Osteoblast (primary cell): Measurements from ENCODE around the gene COG5. TPM values are rescaled to one million over a fixed set of nuclear protein-coding genes. Genes with fewer than 3 reads are reported as not detected.
A peak's percentile ranks its signal among the peaks of the same experiment; 100 is the strongest.

Experiments used
- DNase-seq: peaks from one replicate; pipeline ENCODE4 v3.0.0; 2011; ENCODE audit warnings: low spot score, mixed read lengths; ENCODE audit not compliant: insufficient read length; ENCODE audit errors: missing footprints
- H2AFZ ChIP-seq: 2 replicates; pipeline ENCODE4 v1.6.0; 2011; ENCODE audit warnings: mild to moderate bottlenecking, low read length
- H3K27ac ChIP-seq: 2 replicates; pipeline ENCODE4 v1.5.1; 2011; ENCODE audit warnings: mild to moderate bottlenecking, low read depth, low read length, moderate library complexity
- H3K27me3 ChIP-seq: 2 replicates; pipeline ENCODE4 v1.6.0; 2012; ENCODE audit warnings: mild to moderate bottlenecking, control low read depth, inconsistent platforms, low read length, moderate library complexity; ENCODE audit not compliant: insufficient read depth
- H3K36me3 ChIP-seq: 2 replicates; pipeline ENCODE4 v1.5.1; 2011; ENCODE audit warnings: mild to moderate bottlenecking, low read length, control low read depth, moderate library complexity; ENCODE audit not compliant: insufficient read depth
- H3K4me1 ChIP-seq: 2 replicates; pipeline ENCODE4 v1.5.1; 2011; ENCODE audit warnings: mild to moderate bottlenecking, low read length, control low read depth, moderate library complexity; ENCODE audit not compliant: insufficient read depth
- H3K4me2 ChIP-seq: 2 replicates; pipeline ENCODE4 v1.6.0; 2011; ENCODE audit warnings: mild to moderate bottlenecking, low read length; ENCODE audit not compliant: insufficient read depth
- H3K4me3 ChIP-seq: fragments of 200-600 bp; sonication (generic); 3 replicates; pipeline ENCODE4 v1.5.1; 2012; ENCODE audit warnings: mild to moderate bottlenecking, low read length, inconsistent platforms; ENCODE audit not compliant: insufficient read depth
- H3K79me2 ChIP-seq: 2 replicates; pipeline ENCODE4 v1.6.0; 2012; ENCODE audit warnings: mild to moderate bottlenecking, low read length, control low read depth, inconsistent platforms; ENCODE audit not compliant: insufficient read depth
- H3K9me3 ChIP-seq: 2 replicates; pipeline ENCODE4 v1.5.1; 2011; ENCODE audit warnings: low read depth, low read length, control low read depth
- H4K20me1 ChIP-seq: 2 replicates; pipeline ENCODE4 v1.6.0; 2012; ENCODE audit warnings: mild to moderate bottlenecking, low read length, control low read depth; ENCODE audit not compliant: insufficient read depth
- CTCF ChIP-seq: IDR thresholded peaks from 2 replicates; pipeline ENCODE4 v1.5.1; 2011; ENCODE audit warnings: mild to moderate bottlenecking, low read depth, low read length, moderate library complexity; ENCODE audit errors: extremely low read depth
- total RNA-seq: library from RNA; depleted of rRNA; stranded (reverse); fragments of >200 nt; gene quantifications from 2 replicates; pipeline ENCODE4 v1.2.3, GENCODE V29; 2012

Gene COG5
- total RNA-seq, 1 donor = 29.7 TPM

- no peak for TF ChIP-seq CTCF
- H3K9me3 ChIP-seq = no peaks in the 10 kb centered on the region
- H3K4me1 ChIP-seq = peaks cover 11% of the 10 kb centered on the region
- no peak overlapping the region for H3K27ac ChIP-seq
- no peak overlapping the region for H2AFZ ChIP-seq
- H3K79me2 ChIP-seq = no peaks in the 10 kb centered on the region
- H3K27me3 ChIP-seq = no peaks in the 10 kb centered on the region
- no peak overlapping the region for H3K4me2 ChIP-seq
- H3K4me3 ChIP-seq = no peak overlapping the region
- peaks cover 10% of the 10 kb centered on the region for H3K36me3 ChIP-seq
- no peaks in the 10 kb centered on the region for H4K20me1 ChIP-seq
- no peak for DNase-seq
Observed at GRCh38 chr7:107209565-107209964, 354.2 kb downstream of the COG5 start.

DNA sequence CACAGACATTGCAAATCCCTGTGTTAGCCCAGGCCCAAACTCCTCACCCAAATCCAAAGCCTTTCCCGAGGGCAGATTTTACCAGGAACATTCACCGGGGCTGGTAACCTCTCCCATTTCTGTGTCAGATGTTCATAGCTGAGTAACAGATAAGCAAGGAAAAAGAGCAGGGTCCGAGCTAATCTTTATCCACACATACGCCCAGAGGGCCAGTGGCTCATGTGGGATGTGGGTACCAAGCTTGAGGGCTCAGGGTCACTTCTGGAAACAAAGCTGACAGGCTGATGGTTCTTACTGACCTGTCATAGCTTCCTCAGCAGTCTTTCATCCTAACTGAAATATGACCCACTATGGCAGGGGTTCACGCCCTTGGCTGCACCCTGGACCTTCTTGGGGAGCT lies 355.2 kb downstream of the COG5 start:
- no peaks in the 10 kb centered on the region for H4K20me1 ChIP-seq
- H3K9me3 ChIP-seq = no peaks in the 10 kb centered on the region
- peak overlapping the region; percentile 25 for H3K27ac ChIP-seq
- no peak overlapping the region for H3K4me3 ChIP-seq
- no peaks in the 10 kb centered on the region for H3K27me3 ChIP-seq
- H3K4me1 ChIP-seq = peaks cover 11% of the 10 kb centered on the region
- H2AFZ ChIP-seq = no peak overlapping the region
- DNase-seq = no peak
- H3K4me2 ChIP-seq = no peak overlapping the region
- H3K79me2 ChIP-seq = no peaks in the 10 kb centered on the region
- TF ChIP-seq CTCF = no peak
- peaks cover 10% of the 10 kb centered on the region for H3K36me3 ChIP-seq

- H2AFZ ChIP-seq = no peak overlapping the region
- DNase-seq = peak; percentile 73
- no peaks in the 10 kb centered on the region for H3K27me3 ChIP-seq
- H3K27ac ChIP-seq = peak overlapping the region; percentile 25
- no peaks in the 10 kb centered on the region for H3K9me3 ChIP-seq
- no peak overlapping the region for H3K4me2 ChIP-seq
- H4K20me1 ChIP-seq = no peaks in the 10 kb centered on the region
- peaks cover 10% of the 10 kb centered on the region for H3K36me3 ChIP-seq
- H3K79me2 ChIP-seq = no peaks in the 10 kb centered on the region
- H3K4me3 ChIP-seq = no peak overlapping the region
- H3K4me1 ChIP-seq = peaks cover 11% of the 10 kb centered on the region
- TF ChIP-seq CTCF = no peak
Observed at GRCh38 chr7:107208024-107208521, 355.6 kb downstream of the COG5 start.

DNA sequence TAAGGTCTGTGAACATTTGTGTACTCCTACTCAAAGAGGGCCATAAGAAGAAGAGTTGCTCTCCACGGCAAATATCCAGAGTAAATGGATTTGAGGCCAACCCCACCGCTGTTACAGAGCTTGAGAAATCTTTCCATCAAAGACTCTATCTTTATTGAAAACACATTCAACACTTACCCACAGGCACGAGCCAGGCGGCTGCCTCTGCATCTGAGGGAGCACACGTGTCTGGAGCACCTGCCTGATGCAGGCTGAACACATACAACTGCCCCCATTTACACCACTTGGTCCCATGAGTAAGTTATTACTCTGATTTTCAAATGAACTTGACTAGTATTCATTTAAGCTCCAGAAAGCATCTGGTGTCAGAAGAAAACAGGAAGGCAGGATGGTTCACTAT lies 356.3 kb downstream of the COG5 start:
- peak overlapping the region; percentile 25 for H3K27ac ChIP-seq
- peaks cover 11% of the 10 kb centered on the region for H3K4me1 ChIP-seq
- H3K9me3 ChIP-seq = no peaks in the 10 kb centered on the region
- no peaks in the 10 kb centered on the region for H3K79me2 ChIP-seq
- H2AFZ ChIP-seq = no peak overlapping the region
- H3K4me3 ChIP-seq = no peak overlapping the region
- peak; percentile 3 for DNase-seq
- no peak for TF ChIP-seq CTCF
- H4K20me1 ChIP-seq = no peaks in the 10 kb centered on the region
- no peak overlapping the region for H3K4me2 ChIP-seq
- peaks cover 14% of the 10 kb centered on the region for H3K36me3 ChIP-seq
- H3K27me3 ChIP-seq = no peaks in the 10 kb centered on the region
